Mammary epithelial cell (primary cell): ENCODE data around the gene PLB1.

Experiments
- EZH2 ChIP-seq: IDR thresholded peaks from 2 replicates; pipeline ENCODE4 v1.6.1; 2012; ENCODE audit warnings: low read length, inconsistent platforms, borderline replicate concordance
- TF ChIP-seq, protein P1 (sequence below), 2 donors: IDR thresholded peaks in 1 of 2; conservative IDR thresholded peaks in 1 of 2; 2 replicates each; pipeline ENCODE4 v1.5.1; 2011 to 2012; ENCODE audit warnings: inconsistent platforms in 2 of 2, low read length in 2 of 2, mild to moderate bottlenecking in 2 of 2, control low read depth in 1 of 2, low read depth in 1 of 2; ENCODE audit not compliant: insufficient read depth in 1 of 2; ENCODE audit errors: extremely low read depth in 1 of 2

DNA sequence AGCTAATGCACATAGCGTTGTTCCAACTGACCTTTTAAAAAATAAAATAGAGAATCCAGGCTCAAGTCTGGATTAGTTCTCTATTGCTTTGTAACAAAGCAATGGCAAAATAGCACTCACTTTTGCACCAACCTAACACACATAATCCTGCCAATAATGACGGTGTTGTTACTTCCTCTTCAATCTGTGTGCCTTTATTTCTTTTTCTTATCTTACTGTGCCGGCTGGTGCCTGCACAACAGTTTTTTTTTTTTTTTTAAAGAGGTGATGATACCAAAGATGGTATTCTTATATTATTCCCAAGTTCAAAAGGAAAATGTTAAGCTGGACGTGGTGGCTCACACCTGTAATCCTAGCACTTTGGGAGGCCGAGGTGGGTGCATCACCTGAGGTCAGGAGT is 3.4 kb downstream of the PLB1 start:
- TF ChIP-seq, protein P1, sequence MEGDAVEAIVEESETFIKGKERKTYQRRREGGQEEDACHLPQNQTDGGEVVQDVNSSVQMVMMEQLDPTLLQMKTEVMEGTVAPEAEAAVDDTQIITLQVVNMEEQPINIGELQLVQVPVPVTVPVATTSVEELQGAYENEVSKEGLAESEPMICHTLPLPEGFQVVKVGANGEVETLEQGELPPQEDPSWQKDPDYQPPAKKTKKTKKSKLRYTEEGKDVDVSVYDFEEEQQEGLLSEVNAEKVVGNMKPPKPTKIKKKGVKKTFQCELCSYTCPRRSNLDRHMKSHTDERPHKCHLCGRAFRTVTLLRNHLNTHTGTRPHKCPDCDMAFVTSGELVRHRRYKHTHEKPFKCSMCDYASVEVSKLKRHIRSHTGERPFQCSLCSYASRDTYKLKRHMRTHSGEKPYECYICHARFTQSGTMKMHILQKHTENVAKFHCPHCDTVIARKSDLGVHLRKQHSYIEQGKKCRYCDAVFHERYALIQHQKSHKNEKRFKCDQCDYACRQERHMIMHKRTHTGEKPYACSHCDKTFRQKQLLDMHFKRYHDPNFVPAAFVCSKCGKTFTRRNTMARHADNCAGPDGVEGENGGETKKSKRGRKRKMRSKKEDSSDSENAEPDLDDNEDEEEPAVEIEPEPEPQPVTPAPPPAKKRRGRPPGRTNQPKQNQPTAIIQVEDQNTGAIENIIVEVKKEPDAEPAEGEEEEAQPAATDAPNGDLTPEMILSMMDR (conservative IDR thresholded peaks at IDR 0.05 in 1 of 2, IDR thresholded peaks at IDR 0.05 in 1 of 2; ENCODE audit: extremely low read depth in 1 of 2, insufficient read depth in 1 of 2, low read depth in 1 of 2, low read length in 2 of 2) = no peak
- no peak for TF ChIP-seq EZH2
